SK-N-SH (cell line): ENCODE measurements around the gene OR56A4. TPM values are rescaled to one million over a fixed set of nuclear protein-coding genes. Genes with fewer than 3 reads are reported as not detected.

Source experiments
- CTCF ChIA-PET: fragments of 300-600, 350-600 bp; formaldehyde crosslinking; extraction: SDS; loops from one replicate; lab custom pipeline; 2021; lab: Yijun Ruan, JAX
- POLR2A ChIA-PET: fragments of 350-600 bp; sonication (Branson Sonifier 250); formaldehyde crosslinking; extraction: SDS; loops from one replicate; lab custom pipeline; 2020; ENCODE audit warnings: antibody characterized with exemption, inconsistent platforms; lab: Yijun Ruan, JAX
- DNase-seq: peaks from one replicate; pipeline ENCODE4 v3.0.0; 2012
- H2AFZ ChIP-seq: fragments of 200-600 bp; sonication (generic); 2 replicates; pipeline ENCODE4 v1.8.1; 2016; ENCODE audit warnings: antibody characterized with exemption, mild to moderate bottlenecking, low read depth
- H3F3A ChIP-seq: fragments of 200-600 bp; sonication (generic); replicated peaks from 2 replicates; pipeline ENCODE3; 2016; ENCODE audit warnings: antibody characterized with exemption, mild to moderate bottlenecking; ENCODE audit not compliant: insufficient read depth
- H3K27ac ChIP-seq, 2 experiments: fragments of 200-500 bp in 1 of 2; fragments of 200-600 bp in 1 of 2; sonication (Bioruptor generic) in 1 of 2; sonication (generic), shearing (Covaris generic) in 1 of 2; 2 replicates each; pipeline versions ENCODE4 v1.5.1 to v1.6.1; 2014 to 2016; ENCODE audit warnings: low read depth in 2 of 2, inconsistent platforms in 1 of 2, low read length in 1 of 2, mild to moderate bottlenecking in 1 of 2, mixed read lengths in 1 of 2
- H3K27me3 ChIP-seq: fragments of 200-600 bp; sonication (generic), shearing (Covaris generic); 2 replicates; pipeline ENCODE4 v1.6.1; 2016; ENCODE audit warnings: mixed run types; ENCODE audit not compliant: insufficient read depth
- H3K36me3 ChIP-seq, 2 experiments: fragments of 200-500 bp in 1 of 2; fragments of 200-600 bp in 1 of 2; sonication (Bioruptor generic) in 1 of 2; sonication (generic) in 1 of 2; replicated peaks in 1 of 2; 2 replicates each; pipeline versions ENCODE3 to v1.5.1; 2014 to 2016; ENCODE audit warnings: low read length in 1 of 2, mild to moderate bottlenecking in 1 of 2; ENCODE audit not compliant: insufficient read depth in 2 of 2, control insufficient read depth in 1 of 2
- H3K4me1 ChIP-seq, 2 experiments: fragments of 200-500 bp in 1 of 2; fragments of 200-600 bp in 1 of 2; sonication (Bioruptor generic) in 1 of 2; sonication (generic), shearing (Covaris generic) in 1 of 2; 2 replicates each; pipeline versions ENCODE4 v1.5.1 to v1.6.1; 2014 to 2016; ENCODE audit warnings: low read depth in 1 of 2, low read length in 1 of 2, mixed run types in 1 of 2; ENCODE audit not compliant: insufficient read depth in 2 of 2, control insufficient read depth in 1 of 2
- H3K4me2 ChIP-seq: fragments of 200-600 bp; sonication (generic), shearing (Covaris generic); 2 replicates; pipeline ENCODE4 v1.6.1; 2017; ENCODE audit warnings: mixed run types
- H3K4me3 ChIP-seq, 2 experiments: fragments of 200-500 bp in 1 of 2; fragments of 200-600 bp in 1 of 2; sonication (Bioruptor generic) in 1 of 2; sonication (generic), shearing (Covaris generic) in 1 of 2; 2 replicates each; pipeline versions ENCODE4 v1.5.1 to v1.8.1; 2014 to 2016; ENCODE audit warnings: low read depth in 2 of 2, inconsistent platforms in 1 of 2, low read length in 1 of 2, mild to moderate bottlenecking in 1 of 2, mixed read lengths in 1 of 2, moderate library complexity in 1 of 2
- H3K79me2 ChIP-seq: fragments of 200-600 bp; sonication (generic); 2 replicates; pipeline ENCODE4 v1.8.1; 2017; ENCODE audit warnings: mild to moderate bottlenecking; ENCODE audit not compliant: insufficient read depth
- H3K9ac ChIP-seq: fragments of 200-600 bp; sonication (generic); 2 replicates; pipeline ENCODE4 v1.6.1; 2017; ENCODE audit warnings: mixed run types
- H3K9me2 ChIP-seq: fragments of 200-600 bp; sonication (generic); 2 replicates; pipeline ENCODE4 v1.6.1; 2017; ENCODE audit warnings: mixed run types
- H3K9me3 ChIP-seq: fragments of 200-600 bp; sonication (generic); 2 replicates; pipeline ENCODE4 v1.6.1; 2017; ENCODE audit warnings: mixed run types, mild to moderate bottlenecking, moderate library complexity
- H4K20me1 ChIP-seq: fragments of 200-600 bp; sonication (generic); 2 replicates; pipeline ENCODE4 v1.6.1; 2017; ENCODE audit warnings: mild to moderate bottlenecking, mixed run types; ENCODE audit not compliant: insufficient read depth
- CHD2 ChIP-seq: fragments of 150-350 bp; IDR thresholded peaks from 2 replicates; pipeline ENCODE4 v1.6.1; 2018; ENCODE audit warnings: low read length; ENCODE audit not compliant: partially characterized antibody
- FOXM1 ChIP-seq: IDR thresholded peaks from 2 replicates; pipeline ENCODE4 v1.4.0; 2012; ENCODE audit warnings: low read depth, mild to moderate bottlenecking
- GABPA ChIP-seq: IDR thresholded peaks from 2 replicates; pipeline ENCODE4 v1.4.0; 2012; ENCODE audit warnings: low read depth, mild to moderate bottlenecking
- GATA2 ChIP-seq: sonication (generic); formaldehyde crosslinking; IDR thresholded peaks from 2 replicates; pipeline ENCODE4 v1.5.0; 2020; ENCODE audit warnings: mild to moderate bottlenecking, missing genetic modification reagents
- JUND ChIP-seq: IDR thresholded peaks from 2 replicates; pipeline ENCODE4 v1.4.0; 2012
- MXI1 ChIP-seq: IDR thresholded peaks from 2 replicates; pipeline ENCODE4 v1.6.1; 2012; ENCODE audit warnings: mild to moderate bottlenecking, low read depth, low read length, improper control_type of control experiment
- POLR2AphosphoS5 ChIP-seq: IDR thresholded peaks from 2 replicates; pipeline ENCODE4 v1.6.1; 2012; ENCODE audit warnings: low read depth, low read length
- RAD21 ChIP-seq: IDR thresholded peaks from 2 replicates; pipeline ENCODE4 v1.6.1; 2012; ENCODE audit warnings: mild to moderate bottlenecking, low read length
- SIN3A ChIP-seq: IDR thresholded peaks from 2 replicates; pipeline ENCODE4 v1.6.1; 2012; ENCODE audit warnings: low read depth, mild to moderate bottlenecking, low read length, moderate library complexity, borderline replicate concordance
- TAF1 ChIP-seq: IDR thresholded peaks from 2 replicates; pipeline ENCODE4 v1.6.1; 2012; ENCODE audit warnings: low read depth, mild to moderate bottlenecking, low read length, moderate library complexity, borderline replicate concordance
- YY1 ChIP-seq: IDR thresholded peaks from 2 replicates; pipeline ENCODE4 v1.4.0; 2012; ENCODE audit warnings: low read depth, mild to moderate bottlenecking
- WGBS: methylation state at CpG from one replicate; pipeline ENCODE4 v1.1.6; 2017; ENCODE audit warnings: low lambda C conversion rate; 5-methylcytosine and 5-hydroxymethylcytosine counted together
- polyA plus RNA-seq, 3 experiments: library from polyadenylated mRNA; depleted of rRNA; stranded (reverse); fragments of >200 nt; gene quantifications; 2 replicates each; pipeline ENCODE4 v1.2.3, GENCODE V29; 2012
- TF ChIP-seq, protein P1 (sequence below): IDR thresholded peaks from 2 replicates; pipeline ENCODE4 v1.4.0; 2012; ENCODE audit warnings: low read depth
- TF ChIP-seq, protein P2 (sequence below): IDR thresholded peaks from 2 replicates; pipeline ENCODE4 v1.4.0; 2012; ENCODE audit warnings: low read depth, borderline replicate concordance
- TF ChIP-seq, protein P3 (sequence below): IDR thresholded peaks from 2 replicates; pipeline ENCODE4; 2012
- TF ChIP-seq, protein P4 (sequence below): IDR thresholded peaks from 2 replicates; pipeline ENCODE4 v1.6.1; 2012; ENCODE audit warnings: mild to moderate bottlenecking, low read depth, low read length, moderate library complexity
- TF ChIP-seq, protein P5 (sequence below): fragments of 150-350 bp; IDR thresholded peaks from 2 replicates; pipeline ENCODE4 v1.6.1; 2016; ENCODE audit warnings: mild to moderate bottlenecking, low read depth, low read length
- TF ChIP-seq, protein P6 (sequence below): fragments of 150-350 bp; IDR thresholded peaks from 2 replicates; pipeline ENCODE4 v1.6.1; 2017; ENCODE audit warnings: antibody characterized with exemption, low read length, low read depth, borderline replicate concordance
- TF ChIP-seq, protein P7 (sequence below): IDR thresholded peaks from 2 replicates; pipeline ENCODE4 v1.4.0; 2012; ENCODE audit warnings: low read depth, borderline replicate concordance
- TF ChIP-seq, protein P8 (sequence below): fragments of 200-600 bp; sonication (generic); IDR thresholded peaks from 2 replicates; pipeline ENCODE4 v1.6.1; 2017; ENCODE audit warnings: antibody characterized with exemption, mild to moderate bottlenecking, moderate library complexity

The OR56A4 gene
- polyA plus RNA-seq, 1 of the 3 experiments (the other 2 are of a cell fraction) = not detected

DNA sequence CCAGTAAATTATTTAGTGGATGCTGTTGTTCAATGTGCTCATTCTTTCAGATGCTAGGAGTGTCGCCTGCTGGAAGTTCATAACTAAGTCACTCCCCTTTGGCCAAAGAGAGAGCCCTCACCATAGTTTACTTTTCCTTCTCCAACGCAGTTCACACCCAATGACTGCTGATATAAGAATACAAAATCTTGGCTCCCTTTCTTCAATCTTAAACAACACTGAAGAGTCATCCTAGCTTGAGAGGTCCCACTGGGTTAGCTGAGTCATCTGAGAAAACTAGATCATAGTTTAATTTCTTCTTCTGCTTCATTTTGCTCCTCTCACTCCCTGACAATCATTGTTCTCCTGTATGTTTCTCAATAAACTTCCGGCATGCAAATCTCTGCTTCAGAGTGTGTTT is 14.6 kb downstream of the OR56A4 start:
- no peaks in the 10 kb centered on the region for H3K79me2 ChIP-seq
- no peak overlapping the region for H3K4me3 ChIP-seq
- TF ChIP-seq, protein P1, sequence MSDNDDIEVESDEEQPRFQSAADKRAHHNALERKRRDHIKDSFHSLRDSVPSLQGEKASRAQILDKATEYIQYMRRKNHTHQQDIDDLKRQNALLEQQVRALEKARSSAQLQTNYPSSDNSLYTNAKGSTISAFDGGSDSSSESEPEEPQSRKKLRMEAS = no peak
- TF ChIP-seq YY1 (no peak), RAD21 (no peak), CHD2 (no peak), TAF1 (no peak), MXI1 (no peak), FOXM1 (no peak), JUND (no peak), SIN3A (no peak), POLR2AphosphoS5 (no peak), GATA2 (CRISPR knock-in tag) (no peak), GABPA (no peak)
- TF ChIP-seq, protein P2, sequence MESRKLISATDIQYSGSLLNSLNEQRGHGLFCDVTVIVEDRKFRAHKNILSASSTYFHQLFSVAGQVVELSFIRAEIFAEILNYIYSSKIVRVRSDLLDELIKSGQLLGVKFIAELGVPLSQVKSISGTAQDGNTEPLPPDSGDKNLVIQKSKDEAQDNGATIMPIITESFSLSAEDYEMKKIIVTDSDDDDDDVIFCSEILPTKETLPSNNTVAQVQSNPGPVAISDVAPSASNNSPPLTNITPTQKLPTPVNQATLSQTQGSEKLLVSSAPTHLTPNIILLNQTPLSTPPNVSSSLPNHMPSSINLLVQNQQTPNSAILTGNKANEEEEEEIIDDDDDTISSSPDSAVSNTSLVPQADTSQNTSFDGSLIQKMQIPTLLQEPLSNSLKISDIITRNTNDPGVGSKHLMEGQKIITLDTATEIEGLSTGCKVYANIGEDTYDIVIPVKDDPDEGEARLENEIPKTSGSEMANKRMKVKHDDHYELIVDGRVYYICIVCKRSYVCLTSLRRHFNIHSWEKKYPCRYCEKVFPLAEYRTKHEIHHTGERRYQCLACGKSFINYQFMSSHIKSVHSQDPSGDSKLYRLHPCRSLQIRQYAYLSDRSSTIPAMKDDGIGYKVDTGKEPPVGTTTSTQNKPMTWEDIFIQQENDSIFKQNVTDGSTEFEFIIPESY = no peak
- TF ChIP-seq, protein P3, sequence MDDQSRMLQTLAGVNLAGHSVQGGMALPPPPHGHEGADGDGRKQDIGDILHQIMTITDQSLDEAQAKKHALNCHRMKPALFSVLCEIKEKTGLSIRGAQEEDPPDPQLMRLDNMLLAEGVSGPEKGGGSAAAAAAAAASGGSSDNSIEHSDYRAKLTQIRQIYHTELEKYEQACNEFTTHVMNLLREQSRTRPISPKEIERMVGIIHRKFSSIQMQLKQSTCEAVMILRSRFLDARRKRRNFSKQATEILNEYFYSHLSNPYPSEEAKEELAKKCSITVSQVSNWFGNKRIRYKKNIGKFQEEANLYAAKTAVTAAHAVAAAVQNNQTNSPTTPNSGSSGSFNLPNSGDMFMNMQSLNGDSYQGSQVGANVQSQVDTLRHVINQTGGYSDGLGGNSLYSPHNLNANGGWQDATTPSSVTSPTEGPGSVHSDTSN = no peak
- TF ChIP-seq, protein P4, sequence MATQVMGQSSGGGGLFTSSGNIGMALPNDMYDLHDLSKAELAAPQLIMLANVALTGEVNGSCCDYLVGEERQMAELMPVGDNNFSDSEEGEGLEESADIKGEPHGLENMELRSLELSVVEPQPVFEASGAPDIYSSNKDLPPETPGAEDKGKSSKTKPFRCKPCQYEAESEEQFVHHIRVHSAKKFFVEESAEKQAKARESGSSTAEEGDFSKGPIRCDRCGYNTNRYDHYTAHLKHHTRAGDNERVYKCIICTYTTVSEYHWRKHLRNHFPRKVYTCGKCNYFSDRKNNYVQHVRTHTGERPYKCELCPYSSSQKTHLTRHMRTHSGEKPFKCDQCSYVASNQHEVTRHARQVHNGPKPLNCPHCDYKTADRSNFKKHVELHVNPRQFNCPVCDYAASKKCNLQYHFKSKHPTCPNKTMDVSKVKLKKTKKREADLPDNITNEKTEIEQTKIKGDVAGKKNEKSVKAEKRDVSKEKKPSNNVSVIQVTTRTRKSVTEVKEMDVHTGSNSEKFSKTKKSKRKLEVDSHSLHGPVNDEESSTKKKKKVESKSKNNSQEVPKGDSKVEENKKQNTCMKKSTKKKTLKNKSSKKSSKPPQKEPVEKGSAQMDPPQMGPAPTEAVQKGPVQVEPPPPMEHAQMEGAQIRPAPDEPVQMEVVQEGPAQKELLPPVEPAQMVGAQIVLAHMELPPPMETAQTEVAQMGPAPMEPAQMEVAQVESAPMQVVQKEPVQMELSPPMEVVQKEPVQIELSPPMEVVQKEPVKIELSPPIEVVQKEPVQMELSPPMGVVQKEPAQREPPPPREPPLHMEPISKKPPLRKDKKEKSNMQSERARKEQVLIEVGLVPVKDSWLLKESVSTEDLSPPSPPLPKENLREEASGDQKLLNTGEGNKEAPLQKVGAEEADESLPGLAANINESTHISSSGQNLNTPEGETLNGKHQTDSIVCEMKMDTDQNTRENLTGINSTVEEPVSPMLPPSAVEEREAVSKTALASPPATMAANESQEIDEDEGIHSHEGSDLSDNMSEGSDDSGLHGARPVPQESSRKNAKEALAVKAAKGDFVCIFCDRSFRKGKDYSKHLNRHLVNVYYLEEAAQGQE = no peak
- TF ChIP-seq, protein P5, sequence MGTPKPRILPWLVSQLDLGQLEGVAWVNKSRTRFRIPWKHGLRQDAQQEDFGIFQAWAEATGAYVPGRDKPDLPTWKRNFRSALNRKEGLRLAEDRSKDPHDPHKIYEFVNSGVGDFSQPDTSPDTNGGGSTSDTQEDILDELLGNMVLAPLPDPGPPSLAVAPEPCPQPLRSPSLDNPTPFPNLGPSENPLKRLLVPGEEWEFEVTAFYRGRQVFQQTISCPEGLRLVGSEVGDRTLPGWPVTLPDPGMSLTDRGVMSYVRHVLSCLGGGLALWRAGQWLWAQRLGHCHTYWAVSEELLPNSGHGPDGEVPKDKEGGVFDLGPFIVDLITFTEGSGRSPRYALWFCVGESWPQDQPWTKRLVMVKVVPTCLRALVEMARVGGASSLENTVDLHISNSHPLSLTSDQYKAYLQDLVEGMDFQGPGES = no peak
- TF ChIP-seq, protein P6, sequence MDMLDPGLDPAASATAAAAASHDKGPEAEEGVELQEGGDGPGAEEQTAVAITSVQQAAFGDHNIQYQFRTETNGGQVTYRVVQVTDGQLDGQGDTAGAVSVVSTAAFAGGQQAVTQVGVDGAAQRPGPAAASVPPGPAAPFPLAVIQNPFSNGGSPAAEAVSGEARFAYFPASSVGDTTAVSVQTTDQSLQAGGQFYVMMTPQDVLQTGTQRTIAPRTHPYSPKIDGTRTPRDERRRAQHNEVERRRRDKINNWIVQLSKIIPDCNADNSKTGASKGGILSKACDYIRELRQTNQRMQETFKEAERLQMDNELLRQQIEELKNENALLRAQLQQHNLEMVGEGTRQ = no peak
- TF ChIP-seq, protein P7, sequence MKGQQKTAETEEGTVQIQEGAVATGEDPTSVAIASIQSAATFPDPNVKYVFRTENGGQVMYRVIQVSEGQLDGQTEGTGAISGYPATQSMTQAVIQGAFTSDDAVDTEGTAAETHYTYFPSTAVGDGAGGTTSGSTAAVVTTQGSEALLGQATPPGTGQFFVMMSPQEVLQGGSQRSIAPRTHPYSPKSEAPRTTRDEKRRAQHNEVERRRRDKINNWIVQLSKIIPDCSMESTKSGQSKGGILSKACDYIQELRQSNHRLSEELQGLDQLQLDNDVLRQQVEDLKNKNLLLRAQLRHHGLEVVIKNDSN = no peak
- TF ChIP-seq, protein P8, sequence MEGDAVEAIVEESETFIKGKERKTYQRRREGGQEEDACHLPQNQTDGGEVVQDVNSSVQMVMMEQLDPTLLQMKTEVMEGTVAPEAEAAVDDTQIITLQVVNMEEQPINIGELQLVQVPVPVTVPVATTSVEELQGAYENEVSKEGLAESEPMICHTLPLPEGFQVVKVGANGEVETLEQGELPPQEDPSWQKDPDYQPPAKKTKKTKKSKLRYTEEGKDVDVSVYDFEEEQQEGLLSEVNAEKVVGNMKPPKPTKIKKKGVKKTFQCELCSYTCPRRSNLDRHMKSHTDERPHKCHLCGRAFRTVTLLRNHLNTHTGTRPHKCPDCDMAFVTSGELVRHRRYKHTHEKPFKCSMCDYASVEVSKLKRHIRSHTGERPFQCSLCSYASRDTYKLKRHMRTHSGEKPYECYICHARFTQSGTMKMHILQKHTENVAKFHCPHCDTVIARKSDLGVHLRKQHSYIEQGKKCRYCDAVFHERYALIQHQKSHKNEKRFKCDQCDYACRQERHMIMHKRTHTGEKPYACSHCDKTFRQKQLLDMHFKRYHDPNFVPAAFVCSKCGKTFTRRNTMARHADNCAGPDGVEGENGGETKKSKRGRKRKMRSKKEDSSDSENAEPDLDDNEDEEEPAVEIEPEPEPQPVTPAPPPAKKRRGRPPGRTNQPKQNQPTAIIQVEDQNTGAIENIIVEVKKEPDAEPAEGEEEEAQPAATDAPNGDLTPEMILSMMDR = no peak
- H3K9ac ChIP-seq = no peak overlapping the region
- H4K20me1 ChIP-seq = no peaks in the 10 kb centered on the region
- 1% methylated on average over 3 of the region's 3 CpGs for WGBS
- no peaks in the 10 kb centered on the region for H3K4me1 ChIP-seq
- H3K9me2 ChIP-seq = no peaks in the 10 kb centered on the region
- H3K9me3 ChIP-seq = no peaks in the 10 kb centered on the region
- no peaks in the 10 kb centered on the region for H3K27me3 ChIP-seq
- H3K4me2 ChIP-seq = no peak overlapping the region
- H3K36me3 ChIP-seq = no peaks in the 10 kb centered on the region
- no peak overlapping the region for H3K27ac ChIP-seq
- no peak overlapping the region for H2AFZ ChIP-seq
- ChIA-PET CTCF (interaction anchor here (0.6 to 1.9 kb wide), 10 partner anchors 11 to 371 kb away, joined by 3 to 9 read pairs (median 4); no protein-coding TSS in a partner anchor), POLR2A (no interaction called here)
- no peaks in the 10 kb centered on the region for H3F3A ChIP-seq
- no peak for DNase-seq
